Measurements from ENCODE around the gene LYRM2. TPM values are rescaled to one million over a fixed set of nuclear protein-coding genes. Genes with fewer than 3 reads are reported as not detected.

Gene LYRM2
- total and polyA plus RNA-seq, 2 of the 8 experiments (the other 6 are each of a cell fraction or from before 2014, with no cell fraction given), result 7.3 to 25.7 TPM

GRCh38 chr6:89610149-89610642 lies 28.4 kb downstream of the LYRM2 start (continued):
- TF ChIP-seq CTCF (IDR thresholded peaks at IDR 0.05; ENCODE audit: control extremely low read depth in 1 of 3, insufficient read depth in 1 of 3, low read depth in 1 of 3, low read length in 3 of 3) (peak; percentile 80 to 89 (median 82)), RAD21 (IDR thresholded peaks at IDR 0.05 in 1 of 2, conservative IDR thresholded peaks at IDR 0.05 in 1 of 2; ENCODE audit: low read depth in 2 of 2, low read length in 2 of 2) (peak; percentile 75 to 77), JUND (IDR thresholded peaks at IDR 0.05; ENCODE audit: low read length) (no peak), CREB1 (IDR thresholded peaks at IDR 0.05) (no peak)
